Measurements from ENCODE around the gene LPP.

Gene LPP

GRCh38 chr3:188178293-188178936, 24.5 kb downstream of the LPP start:
- in situ Hi-C loops (cut with HindIII; ENCODE audit: low pct_unique_long_range_greater_than_20kb, low sequenced_read_pairs), result no loop called here
- no peak for TF ChIP-seq JUND (IDR thresholded peaks at IDR 0.05; ENCODE audit: low read depth)
- DNase-seq (ENCODE audit: low read depth in 1 of 2, low spot score in 1 of 2), result no peak

GRCh38 chr3:188179006-188179966, 25.3 kb downstream of the LPP start:
- DNase-seq (ENCODE audit: low read depth in 1 of 2, low spot score in 1 of 2), result no peak
- no peak for TF ChIP-seq JUND (IDR thresholded peaks at IDR 0.05; ENCODE audit: low read depth)
- in situ Hi-C loops (cut with HindIII; ENCODE audit: low pct_unique_long_range_greater_than_20kb, low sequenced_read_pairs), result no loop called here

- no peak for TF ChIP-seq JUND (IDR thresholded peaks at IDR 0.05; ENCODE audit: low read depth)
- in situ Hi-C loops (cut with HindIII; ENCODE audit: low pct_unique_long_range_greater_than_20kb, low sequenced_read_pairs), result no loop called here
- no peak for DNase-seq (ENCODE audit: low read depth in 1 of 2, low spot score in 1 of 2)
These were observed 26.2 kb downstream of the LPP start for GRCh38 chr3:188180114-188180513.

DNA sequence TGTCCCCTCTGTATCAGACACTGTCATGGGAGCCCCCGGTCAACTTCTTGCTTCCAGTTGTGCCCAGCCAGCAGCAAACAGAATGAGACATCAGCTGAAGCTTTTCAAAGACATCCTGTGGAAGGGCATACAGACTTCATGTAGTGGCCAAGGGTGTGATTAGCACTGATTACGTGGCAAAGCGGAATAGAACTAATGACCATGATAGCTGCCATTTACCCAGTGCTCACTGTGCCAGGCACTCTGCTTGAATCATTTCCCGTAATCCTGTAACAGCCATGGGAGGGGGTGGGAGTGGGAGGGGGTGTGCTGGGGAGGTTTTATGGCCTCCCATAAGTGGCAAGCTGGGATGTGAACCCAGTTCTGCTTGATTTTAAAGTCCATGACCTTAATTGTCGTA, 29.5 kb downstream of the LPP start:
- no peak for DNase-seq (ENCODE audit: low read depth in 1 of 2, low spot score in 1 of 2)
- in situ Hi-C loops (cut with HindIII; ENCODE audit: low pct_unique_long_range_greater_than_20kb, low sequenced_read_pairs), result no loop called here
- TF ChIP-seq JUND (IDR thresholded peaks at IDR 0.05; ENCODE audit: low read depth), result no peak

GRCh38 chr3:188184160-188184559, 30.2 kb downstream of the LPP start:
- no peak for TF ChIP-seq JUND (IDR thresholded peaks at IDR 0.05; ENCODE audit: low read depth)
- in situ Hi-C loops (cut with HindIII; ENCODE audit: low pct_unique_long_range_greater_than_20kb, low sequenced_read_pairs), result no loop called here
- no peak for DNase-seq (ENCODE audit: low read depth in 1 of 2, low spot score in 1 of 2)

DNA sequence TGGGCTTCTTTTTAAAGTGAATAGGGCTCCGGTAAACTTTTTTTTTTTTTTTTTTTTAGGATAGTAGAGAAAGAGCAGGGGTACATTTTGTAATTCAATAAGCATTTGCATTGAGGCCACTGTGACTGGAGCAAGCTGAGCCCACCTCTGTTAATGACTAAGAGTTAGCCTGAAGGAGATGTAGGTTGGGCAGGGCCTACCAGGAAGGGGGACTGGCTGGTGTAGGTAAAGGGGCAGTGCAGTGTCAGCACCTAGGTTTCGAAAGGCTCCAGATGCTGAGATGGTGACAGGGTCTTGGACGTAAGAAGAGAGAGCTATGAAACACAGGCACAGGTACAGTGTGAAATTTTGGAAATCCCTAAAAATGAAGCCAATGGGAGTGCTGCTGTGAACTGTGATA, 30.7 kb downstream of the LPP start:
- in situ Hi-C loops (cut with HindIII; ENCODE audit: low pct_unique_long_range_greater_than_20kb, low sequenced_read_pairs), result no loop called here
- TF ChIP-seq JUND (IDR thresholded peaks at IDR 0.05; ENCODE audit: low read depth), result no peak
- DNase-seq (ENCODE audit: low read depth in 1 of 2, low spot score in 1 of 2), result no peak

DNA sequence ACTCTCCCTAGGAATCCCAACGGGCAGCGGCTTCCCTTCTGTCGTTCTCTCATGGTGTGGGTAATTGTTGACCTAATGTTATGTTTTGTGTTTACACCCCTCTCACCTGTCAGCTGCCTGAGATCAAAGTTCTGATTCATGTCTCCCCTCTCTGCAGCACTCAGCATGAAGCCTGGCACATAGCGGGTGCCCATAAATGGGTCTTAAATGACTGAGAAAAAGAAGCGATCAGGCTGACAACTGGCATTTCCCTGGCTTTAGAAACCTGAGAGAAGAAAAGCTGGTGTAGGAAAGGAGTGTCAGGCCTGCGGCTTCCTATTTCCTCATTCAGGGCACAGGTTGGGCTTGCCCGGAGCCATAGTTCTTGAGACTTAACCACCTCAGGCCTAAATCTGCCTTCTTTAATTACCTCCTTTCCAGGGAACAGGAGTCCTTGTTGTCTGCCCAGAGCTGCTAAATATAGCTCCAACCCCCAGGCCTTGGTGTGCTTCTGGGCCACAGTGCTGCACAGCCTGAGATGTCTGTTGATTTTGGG, 31.8 kb downstream of the LPP start:
- no peak for TF ChIP-seq JUND (IDR thresholded peaks at IDR 0.05; ENCODE audit: low read depth)
- in situ Hi-C loops (cut with HindIII; ENCODE audit: low pct_unique_long_range_greater_than_20kb, low sequenced_read_pairs), result no loop called here
- DNase-seq (ENCODE audit: low read depth in 1 of 2, low spot score in 1 of 2), result peak; percentile 28 to 78

- in situ Hi-C loops (cut with HindIII; ENCODE audit: low pct_unique_long_range_greater_than_20kb, low sequenced_read_pairs), result no loop called here
- no peak for DNase-seq (ENCODE audit: low read depth in 1 of 2, low spot score in 1 of 2)
- no peak for TF ChIP-seq JUND (IDR thresholded peaks at IDR 0.05; ENCODE audit: low read depth)
These were observed 33.1 kb downstream of the LPP start for GRCh38 chr3:188187053-188187452.

DNA sequence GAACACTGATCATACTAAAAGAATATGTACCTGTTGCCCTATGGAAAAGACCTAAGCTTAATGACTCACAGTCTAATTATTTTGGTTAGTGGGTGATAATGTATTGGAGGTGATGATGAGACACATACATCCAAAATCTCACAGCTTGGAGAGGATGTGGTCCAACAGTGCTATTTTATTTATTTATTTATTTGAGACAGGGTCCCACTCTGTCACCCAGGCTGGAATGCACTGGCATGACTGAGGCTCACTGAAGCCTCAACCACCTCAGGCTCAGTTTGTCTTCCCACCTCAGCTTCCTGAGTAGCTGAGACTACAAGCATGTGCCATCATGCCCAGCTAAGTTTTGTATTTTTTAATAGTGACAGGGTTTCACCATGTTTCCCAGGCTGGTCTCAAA, 35.0 kb downstream of the LPP start:
- TF ChIP-seq JUND (IDR thresholded peaks at IDR 0.05; ENCODE audit: low read depth), result no peak
- no peak for DNase-seq (ENCODE audit: low read depth in 1 of 2, low spot score in 1 of 2)
- in situ Hi-C loops (cut with HindIII; ENCODE audit: low pct_unique_long_range_greater_than_20kb, low sequenced_read_pairs), result no loop called here

DNA sequence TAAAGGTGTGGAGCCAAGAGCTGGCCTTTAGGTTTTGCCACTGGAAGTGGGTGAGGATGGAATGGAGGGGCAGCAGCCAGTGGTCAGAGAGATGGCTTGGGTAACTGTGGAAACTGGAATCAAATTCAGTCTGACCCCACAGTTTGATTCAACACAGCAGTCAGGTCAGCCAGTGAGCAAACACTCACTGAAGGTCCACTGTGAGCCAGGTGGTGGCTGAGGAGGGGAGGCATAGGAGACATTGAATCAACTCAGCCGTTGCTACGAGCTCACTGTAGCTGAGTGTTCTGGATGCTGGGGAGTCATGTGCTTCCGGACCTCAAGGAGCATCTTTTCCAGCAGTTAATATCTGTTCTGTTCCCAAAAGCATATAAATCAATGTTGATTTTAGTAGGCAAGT, 37.5 kb downstream of the LPP start:
- in situ Hi-C loops (cut with HindIII; ENCODE audit: low pct_unique_long_range_greater_than_20kb, low sequenced_read_pairs), result no loop called here
- DNase-seq (ENCODE audit: low read depth in 1 of 2, low spot score in 1 of 2), result no peak
- no peak for TF ChIP-seq JUND (IDR thresholded peaks at IDR 0.05; ENCODE audit: low read depth)

- in situ Hi-C loops (cut with HindIII; ENCODE audit: low pct_unique_long_range_greater_than_20kb, low sequenced_read_pairs), result no loop called here
- no peak for TF ChIP-seq JUND (IDR thresholded peaks at IDR 0.05; ENCODE audit: low read depth)
- no peak for DNase-seq (ENCODE audit: low read depth in 1 of 2, low spot score in 1 of 2)
These were observed 38.1 kb downstream of the LPP start for GRCh38 chr3:188192034-188192433.

GRCh38 chr3:188194332-188194731, 40.4 kb downstream of the LPP start:
- in situ Hi-C loops (cut with HindIII; ENCODE audit: low pct_unique_long_range_greater_than_20kb, low sequenced_read_pairs), result no loop called here
- TF ChIP-seq JUND (IDR thresholded peaks at IDR 0.05; ENCODE audit: low read depth), result no peak
- peak in 1 of 2 experiments; percentile 75 for DNase-seq (ENCODE audit: low read depth in 1 of 2, low spot score in 1 of 2)
